Suppressor macrophage treated with lipopolysaccharide for 4 hours (primary cell): ENCODE data around the gene MANBA.

Experiments used
- DNase-seq: peaks from one replicate; pipeline ENCODE4 v3.0.0-alpha.2; 2020

Gene MANBA

GRCh38 chr4:102586002-102586643, 174.6 kb downstream of the MANBA start:
- no peak for DNase-seq

- no peak for DNase-seq
These were observed 175.4 kb downstream of the MANBA start for GRCh38 chr4:102585329-102585728.

GRCh38 chr4:102584091-102584490, 176.7 kb downstream of the MANBA start:
- DNase-seq = no peak
